ENCODE measurements around the gene SALL4. TPM values are rescaled to one million over a fixed set of nuclear protein-coding genes. Genes with fewer than 3 reads are reported as not detected.

Gene SALL4
- total RNA-seq (1.4 and 1.9 TPM in 2 replicates), polyA plus RNA-seq (0.67 and 1.3 TPM in 2 replicates), polyA minus RNA-seq (0.98 and 3.3 TPM in 2 replicates), Bru-seq, nascent RNA (percentile 39 among the genes with signal in this experiment), BruChase-seq, experiment 1, labeled RNA remaining after a 6-hour chase (percentile 51 among the genes with signal in this experiment), BruChase-seq, experiment 2, labeled RNA remaining after a 2-hour chase (percentile 46 among the genes with signal in this experiment)
- 0.28 and 0.48 TPM in 2 replicates for polyA plus RNA-seq (2011; cell fraction: cytosol; rRNA removed)
- polyA plus RNA-seq (2011; cell fraction: nucleus; rRNA removed): 6.5 and 6.8 TPM in 2 replicates
- 0.51 and 1.00 TPM in 2 replicates for polyA plus RNA-seq (2012)
- polyA minus RNA-seq (2011; cell fraction: cytosol; rRNA and poly(A)+ RNA removed): 1.5 TPM
- polyA minus RNA-seq (2011; cell fraction: nucleus; rRNA and poly(A)+ RNA removed): 1.4 and 2.7 TPM in 2 replicates
- long read RNA-seq, partial matches to known transcripts: 1 of 1 reads
- long read RNA-seq, other reads (novel, unspliced or antisense): 0 of 1 reads

DNA sequence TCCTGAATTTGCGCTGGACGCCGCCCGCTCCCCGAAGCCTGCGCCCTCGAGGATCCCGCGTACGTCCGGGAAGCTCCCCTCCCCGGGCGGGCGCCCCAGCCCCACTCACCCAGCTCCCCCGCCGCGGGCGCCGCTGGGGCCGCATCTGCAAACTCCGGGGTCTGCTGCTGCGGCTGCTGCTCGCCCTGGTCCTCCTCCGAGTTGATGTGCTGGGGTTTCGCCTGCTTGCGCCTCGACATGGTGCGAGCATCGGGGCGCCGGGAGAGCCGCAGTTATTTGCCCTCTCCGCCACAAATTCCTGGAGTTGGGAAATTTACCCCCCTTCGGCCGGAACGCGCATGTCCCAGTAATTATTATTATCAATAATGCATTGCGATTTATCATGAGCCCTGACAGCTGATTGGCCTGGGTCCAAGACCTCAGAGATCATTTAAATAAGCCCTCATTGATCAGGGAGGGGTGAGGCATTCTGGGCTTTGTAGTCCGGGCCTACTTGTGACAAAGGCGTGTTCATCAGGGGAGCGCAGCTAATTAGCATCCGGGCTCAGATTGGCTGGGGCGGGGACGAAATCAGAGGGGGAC is at the start of gene SALL4:
Gene SALL4 (minus strand): TSS at position 352 of the 582 bp plus-strand sequence. CDS start 113 bp downstream, at position 239.
- no peaks in the 10 kb centered on the region for H3K9me3 ChIP-seq (replicated peaks; ENCODE audit: control insufficient read depth, insufficient read depth, low read length)
- H3K4me3 ChIP-seq (replicated peaks in 1 of 3; ENCODE audit: insufficient read depth in 1 of 3, low read depth in 1 of 3, low read length in 3 of 3): peak within 1 kb of the TSS; percentile 49 to 80 (median 78)
- no peaks in the 10 kb centered on the region for H4K20me1 ChIP-seq (replicated peaks; ENCODE audit: control insufficient read depth, extremely low read depth, insufficient read depth, low read length)
- DNase-seq (ENCODE audit: low read depth, low spot score) (no peak), FAIRE-seq (no peak)
- H3K27me3 ChIP-seq (ENCODE audit: control insufficient read depth in 2 of 2, insufficient read depth in 2 of 2, low read length in 2 of 2): peaks cover 10 to 30% of the 10 kb centered on the region in 2 experiments
- intact Hi-C loops (cut with micrococcal nuclease) (loop anchor here (5.0 kb wide), 1 partner anchor 105 kb away; no protein-coding TSS in a partner anchor), dilution Hi-C loops (cut with MboI; ENCODE audit: extremely low pct_ligation_motif_present, low sequenced_read_pairs) (no loop called here)
- peak within 1 kb of the TSS; percentile 71 for H3K9ac ChIP-seq (replicated peaks; ENCODE audit: extremely low read depth, insufficient read depth, low read length)
- H3K9me1 ChIP-seq (replicated peaks; ENCODE audit: control insufficient read depth, extremely low read depth, insufficient read depth, low read length): peaks cover 2% of the 10 kb centered on the region
- H3K4me2 ChIP-seq (ENCODE audit: insufficient read depth, low read length): peak within 1 kb of the TSS; percentile 89
- CTCF ChIA-PET: interaction anchor here (0.7 to 2.4 kb wide), 5 partner anchors 101 to 278 kb away, joined by 3 to 8 read pairs (median 4); no protein-coding TSS in a partner anchor
- no TSS peak for BruUV-seq (replicated peaks)
- H3K27ac ChIP-seq (ENCODE audit: insufficient read depth, low read depth, low read length): no peak within 1 kb of the TSS
- H3K79me2 ChIP-seq (ENCODE audit: control insufficient read depth, insufficient read depth, low read length): no peaks in the 10 kb centered on the region
- no peaks in the 10 kb centered on the region for H3K36me3 ChIP-seq (ENCODE audit: control insufficient read depth in 2 of 2, extremely low read depth in 1 of 2, insufficient read depth in 2 of 2, low read length in 2 of 2)
- peak within 1 kb of the TSS; percentile 99 for H2AFZ ChIP-seq (ENCODE audit: low read depth, low read length)
- POLR2A ChIA-PET: no interaction called here
- H3K4me1 ChIP-seq (ENCODE audit: control insufficient read depth, extremely low read depth, insufficient read depth, low read length): peaks cover 14% of the 10 kb centered on the region
- TF ChIP-seq POLR2AphosphoS5 (IDR thresholded peaks at IDR 0.05; ENCODE audit: insufficient read depth, low read depth, low read length): no peak
- no peak for TF ChIP-seq MYC (IDR thresholded peaks at IDR 0.05; ENCODE audit: low read depth, low read length)
- TF ChIP-seq POLR2A (IDR thresholded peaks at IDR 0.05; ENCODE audit: low read depth, low read length): no peak
- TF ChIP-seq, protein P1, sequence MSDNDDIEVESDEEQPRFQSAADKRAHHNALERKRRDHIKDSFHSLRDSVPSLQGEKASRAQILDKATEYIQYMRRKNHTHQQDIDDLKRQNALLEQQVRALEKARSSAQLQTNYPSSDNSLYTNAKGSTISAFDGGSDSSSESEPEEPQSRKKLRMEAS (IDR thresholded peaks at IDR 0.05; ENCODE audit: insufficient read depth, insufficient read length): no peak
- TF ChIP-seq, protein P2, sequence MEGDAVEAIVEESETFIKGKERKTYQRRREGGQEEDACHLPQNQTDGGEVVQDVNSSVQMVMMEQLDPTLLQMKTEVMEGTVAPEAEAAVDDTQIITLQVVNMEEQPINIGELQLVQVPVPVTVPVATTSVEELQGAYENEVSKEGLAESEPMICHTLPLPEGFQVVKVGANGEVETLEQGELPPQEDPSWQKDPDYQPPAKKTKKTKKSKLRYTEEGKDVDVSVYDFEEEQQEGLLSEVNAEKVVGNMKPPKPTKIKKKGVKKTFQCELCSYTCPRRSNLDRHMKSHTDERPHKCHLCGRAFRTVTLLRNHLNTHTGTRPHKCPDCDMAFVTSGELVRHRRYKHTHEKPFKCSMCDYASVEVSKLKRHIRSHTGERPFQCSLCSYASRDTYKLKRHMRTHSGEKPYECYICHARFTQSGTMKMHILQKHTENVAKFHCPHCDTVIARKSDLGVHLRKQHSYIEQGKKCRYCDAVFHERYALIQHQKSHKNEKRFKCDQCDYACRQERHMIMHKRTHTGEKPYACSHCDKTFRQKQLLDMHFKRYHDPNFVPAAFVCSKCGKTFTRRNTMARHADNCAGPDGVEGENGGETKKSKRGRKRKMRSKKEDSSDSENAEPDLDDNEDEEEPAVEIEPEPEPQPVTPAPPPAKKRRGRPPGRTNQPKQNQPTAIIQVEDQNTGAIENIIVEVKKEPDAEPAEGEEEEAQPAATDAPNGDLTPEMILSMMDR (IDR thresholded peaks at IDR 0.05; ENCODE audit: extremely low read depth in 1 of 2, insufficient read depth in 1 of 2, low read depth in 1 of 2, low read length in 2 of 2): no peak
- no peak for TF ChIP-seq JUN (IDR thresholded peaks at IDR 0.05; ENCODE audit: borderline replicate concordance, insufficient read depth, insufficient read length, low read depth)
- no peak for TF ChIP-seq FOS (IDR thresholded peaks at IDR 0.05; ENCODE audit: borderline replicate concordance, insufficient read depth, low read length)
- TF ChIP-seq GATA2 (IDR thresholded peaks at IDR 0.05; ENCODE audit: insufficient read depth, insufficient read length, low read depth, low read length): no peak
- TF ChIP-seq EZH2 (IDR thresholded peaks at IDR 0.05; ENCODE audit: borderline replicate concordance, low read depth, low read length, severe bottlenecking): no peak

Data from endothelial cell of umbilical vein (primary cell).